Astrocyte of the cerebellum (primary cell): ENCODE data around the gene OTX2.

Experiments
- DNase-seq: peaks from one replicate; pipeline ENCODE4 v3.0.0-alpha.2; 2011; ENCODE audit warnings: low read depth
- H3K4me3 ChIP-seq: 2 replicates; pipeline ENCODE4 v1.5.1; 2011; ENCODE audit warnings: mild to moderate bottlenecking, low read depth, low read length, moderate library complexity
- in situ Hi-C: cut with HindIII; loops from 2 replicates; pipeline ENCODE4 v1.10.0; 2017; ENCODE audit warnings: low sequenced_read_pairs
- TF ChIP-seq, protein P1 (sequence below): IDR thresholded peaks from 2 replicates; pipeline ENCODE4 v1.5.1; 2012; ENCODE audit warnings: low read length, low read depth, moderate library complexity, mild to moderate bottlenecking; ENCODE audit errors: missing control alignments

OTX2 gene

DNA sequence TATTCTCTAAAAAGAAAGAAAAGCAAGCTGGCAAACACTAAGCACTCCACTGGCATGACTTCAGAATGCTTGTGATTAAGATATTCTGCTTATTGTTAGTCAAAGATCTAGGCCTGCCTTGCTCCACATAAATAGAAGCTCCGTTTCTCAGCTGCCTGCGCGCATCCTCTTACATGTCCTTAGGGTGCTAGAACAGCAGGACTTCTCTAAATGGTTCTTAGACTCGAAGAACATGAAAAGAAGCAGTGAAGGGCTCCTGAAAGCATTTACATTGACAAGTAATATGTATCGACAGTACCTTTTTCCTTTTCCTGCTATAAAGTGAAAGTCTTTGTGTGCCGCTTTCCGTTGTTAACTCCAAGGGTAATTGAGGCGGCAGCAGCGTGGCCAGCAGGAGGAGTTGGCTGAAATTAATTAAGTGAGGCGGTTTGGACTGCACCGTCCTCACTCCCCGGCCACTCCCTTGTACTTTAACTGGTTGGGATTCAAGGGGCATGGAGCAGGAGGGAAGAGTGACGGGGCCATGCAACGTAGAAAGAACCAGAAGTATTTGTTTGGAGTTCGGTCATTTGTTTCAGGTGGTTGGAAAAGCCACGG is 34.2 kb upstream of the OTX2 start:
- TF ChIP-seq, protein P1, sequence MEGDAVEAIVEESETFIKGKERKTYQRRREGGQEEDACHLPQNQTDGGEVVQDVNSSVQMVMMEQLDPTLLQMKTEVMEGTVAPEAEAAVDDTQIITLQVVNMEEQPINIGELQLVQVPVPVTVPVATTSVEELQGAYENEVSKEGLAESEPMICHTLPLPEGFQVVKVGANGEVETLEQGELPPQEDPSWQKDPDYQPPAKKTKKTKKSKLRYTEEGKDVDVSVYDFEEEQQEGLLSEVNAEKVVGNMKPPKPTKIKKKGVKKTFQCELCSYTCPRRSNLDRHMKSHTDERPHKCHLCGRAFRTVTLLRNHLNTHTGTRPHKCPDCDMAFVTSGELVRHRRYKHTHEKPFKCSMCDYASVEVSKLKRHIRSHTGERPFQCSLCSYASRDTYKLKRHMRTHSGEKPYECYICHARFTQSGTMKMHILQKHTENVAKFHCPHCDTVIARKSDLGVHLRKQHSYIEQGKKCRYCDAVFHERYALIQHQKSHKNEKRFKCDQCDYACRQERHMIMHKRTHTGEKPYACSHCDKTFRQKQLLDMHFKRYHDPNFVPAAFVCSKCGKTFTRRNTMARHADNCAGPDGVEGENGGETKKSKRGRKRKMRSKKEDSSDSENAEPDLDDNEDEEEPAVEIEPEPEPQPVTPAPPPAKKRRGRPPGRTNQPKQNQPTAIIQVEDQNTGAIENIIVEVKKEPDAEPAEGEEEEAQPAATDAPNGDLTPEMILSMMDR, result no peak
- no peak for DNase-seq
- in situ Hi-C loops, result no loop called here
- H3K4me3 ChIP-seq, result no peak overlapping the region

DNA sequence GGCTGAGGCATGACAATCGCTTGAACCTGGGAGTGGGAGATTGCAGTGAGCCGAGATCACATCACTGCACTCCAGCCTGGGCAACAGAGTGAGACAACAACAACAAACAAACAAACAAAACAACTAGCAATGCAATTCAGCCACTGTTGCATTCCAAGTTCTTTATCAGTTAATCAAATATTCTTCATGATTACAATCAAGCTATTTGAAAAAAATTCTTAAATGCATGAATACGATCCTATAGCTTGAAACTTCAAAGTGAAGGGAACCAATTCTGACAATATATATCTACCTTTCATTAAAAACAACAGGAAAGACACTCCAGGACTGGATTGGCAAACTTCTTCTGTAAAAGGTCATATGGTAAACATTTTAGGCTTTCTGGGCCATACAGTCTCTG is 31.3 kb upstream of the OTX2 start:
- in situ Hi-C loops, result no loop called here
- TF ChIP-seq, protein P1, result no peak
- no peak for DNase-seq
- no peak overlapping the region for H3K4me3 ChIP-seq

DNA sequence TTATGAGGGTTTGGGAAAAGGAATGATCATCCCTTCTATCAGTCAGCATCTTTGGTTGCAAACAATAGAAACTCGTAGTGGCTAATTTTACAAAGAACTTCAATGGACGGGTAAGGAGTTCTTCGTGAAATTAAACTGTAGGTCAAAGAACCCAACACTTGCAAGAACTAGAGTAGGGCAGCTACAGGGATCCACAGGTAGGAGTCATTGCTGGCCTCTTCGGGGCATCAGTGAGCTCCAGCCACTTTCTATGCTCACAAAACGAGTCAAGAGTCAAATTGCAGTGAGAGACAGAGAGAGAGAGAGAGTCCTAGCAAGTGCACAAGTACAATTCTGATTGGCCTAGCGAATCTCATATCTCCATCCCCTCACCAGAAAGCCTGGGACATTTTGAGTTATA is 29.9 kb upstream of the OTX2 start:
- no peak overlapping the region for H3K4me3 ChIP-seq
- DNase-seq, result no peak
- TF ChIP-seq, protein P1, result no peak
- in situ Hi-C loops, result no loop called here

DNA sequence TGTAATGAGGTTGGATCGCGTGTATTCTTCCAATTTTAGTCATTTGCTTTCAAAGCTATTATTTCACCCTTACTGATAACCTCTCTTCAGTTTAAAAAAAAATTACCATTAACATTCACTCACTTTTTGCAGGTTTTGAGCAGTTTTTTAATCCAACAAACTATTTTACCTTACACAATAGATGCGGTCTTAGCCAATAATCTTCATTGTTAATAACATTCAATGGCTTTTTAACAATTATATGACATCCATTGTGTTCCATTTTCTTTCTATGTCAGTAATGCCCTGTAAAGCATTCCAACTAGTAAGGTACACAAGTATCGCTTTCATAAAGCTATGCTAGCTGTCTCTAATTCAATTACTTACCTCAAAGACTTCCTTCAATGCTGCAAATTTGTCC is 18.9 kb upstream of the OTX2 start:
- TF ChIP-seq, protein P1, result no peak
- no peak for DNase-seq

DNA sequence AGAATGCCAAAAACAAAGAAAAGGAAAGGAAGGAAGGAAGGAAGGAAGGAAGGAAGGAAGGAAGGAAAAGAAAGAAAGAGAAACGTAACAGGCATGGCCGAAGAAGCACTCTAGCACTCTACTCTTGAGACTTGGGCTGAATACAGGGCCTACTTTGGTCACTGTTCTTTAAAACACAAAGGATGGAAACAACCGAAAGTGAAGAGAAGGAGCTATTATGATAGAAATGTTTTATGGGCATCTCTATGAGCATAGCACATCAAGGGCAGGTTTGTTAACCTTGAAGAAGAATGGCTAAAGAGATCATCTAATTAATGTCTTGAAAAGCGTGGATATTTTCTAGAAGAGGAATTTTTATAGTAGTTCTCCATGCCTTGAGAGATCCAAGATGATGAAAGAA is 15.9 kb upstream of the OTX2 start:
- in situ Hi-C loops, result no loop called here
- DNase-seq, result no peak
- H3K4me3 ChIP-seq, result no peak overlapping the region
- TF ChIP-seq, protein P1, result no peak

More for the DNA sequence above, 18.9 kb upstream of the OTX2 start:
- in situ Hi-C loops, result no loop called here
- no peak overlapping the region for H3K4me3 ChIP-seq

GRCh38 chr14:56821805-56822610 is 11.7 kb upstream of the OTX2 start:
- TF ChIP-seq, protein P1, result no peak
- DNase-seq, result no peak
- in situ Hi-C loops, result no loop called here
- no peak overlapping the region for H3K4me3 ChIP-seq
